NB4 (cell line): ENCODE data around the gene HLA-DPB1.

Source experiments
- DNase-seq: peaks from one replicate; pipeline ENCODE4 v3.0.0; 2010; ENCODE audit warnings: low read depth
- H3K4me3 ChIP-seq: one replicate; pipeline ENCODE4 v1.5.1; 2011; ENCODE audit warnings: mild to moderate bottlenecking, low read depth, low read length, moderate library complexity
- CTCF ChIP-seq: IDR thresholded peaks from one replicate; pipeline ENCODE4 v1.5.1; 2012; ENCODE audit warnings: low read depth, low read length
- MAX ChIP-seq: IDR thresholded peaks from 2 replicates; pipeline ENCODE4 v1.6.1; 2011; ENCODE audit warnings: low read depth, low read length
- MYC ChIP-seq: IDR thresholded peaks from 2 replicates; pipeline ENCODE4 v1.6.1; 2011; ENCODE audit warnings: low read depth, low read length
- POLR2A ChIP-seq: IDR thresholded peaks from 2 replicates; pipeline ENCODE4 v1.6.1; 2011; ENCODE audit warnings: mild to moderate bottlenecking; ENCODE audit not compliant: insufficient read length; ENCODE audit errors: extremely low read depth

Gene HLA-DPB1

GRCh38 chr6:33075568-33076405 is at the start of gene HLA-DPB1:
TSS of gene HLA-DPB1 (plus strand) at chr6:33075990. CDS start at chr6:33076042, 52 bp downstream.
- TF ChIP-seq MAX (no peak), POLR2A (no peak), MYC (no peak), CTCF (no peak)
- DNase-seq, result peak; percentile 56
- H3K4me3 ChIP-seq, result no peak within 1 kb of the TSS

GRCh38 chr6:33028220-33028849 is 47.5 kb upstream of the HLA-DPB1 start:
- no peak overlapping the region for H3K4me3 ChIP-seq
- DNase-seq, result no peak
- TF ChIP-seq CTCF, result no peak
- no peak for TF ChIP-seq POLR2A
- TF ChIP-seq MAX, result no peak
- TF ChIP-seq MYC, result no peak

- no peak overlapping the region for H3K4me3 ChIP-seq
- TF ChIP-seq POLR2A (no peak), CTCF (no peak), MAX (no peak), MYC (no peak)
- DNase-seq, result no peak
Measured at GRCh38 chr6:33029328-33030184, 46.2 kb upstream of the HLA-DPB1 start.

- DNase-seq, result no peak
- no peak overlapping the region for H3K4me3 ChIP-seq
- no peak for TF ChIP-seq CTCF
- no peak for TF ChIP-seq POLR2A
- TF ChIP-seq MYC, result no peak
- no peak for TF ChIP-seq MAX
Measured at GRCh38 chr6:33030245-33030644, 45.5 kb upstream of the HLA-DPB1 start.

GRCh38 chr6:33034554-33034953 is 41.2 kb upstream of the HLA-DPB1 start:
- no peak overlapping the region for H3K4me3 ChIP-seq

More at GRCh38 chr6:33034554-33034953, 41.2 kb upstream of the HLA-DPB1 start:
- TF ChIP-seq CTCF (no peak), POLR2A (no peak), MAX (no peak), MYC (no peak)
- no peak for DNase-seq
